Activated CD4-positive, alpha-beta T cell treated with anti-CD3 and anti-CD28 coated beads for 36 hours (primary cell): ENCODE results near the gene PRSS27. TPM values are rescaled to one million over a fixed set of nuclear protein-coding genes. Genes with fewer than 3 reads are reported as not detected.

Experiments used
- ATAC-seq: fragments of 200-7000 bp; cut with Tn5 transposase; one replicate; pipeline ENCODE4 v1.10.0; 2021; ENCODE audit warnings: mild to moderate bottlenecking, moderate library complexity
- CTCF ChIA-PET: fragments of 350-600 bp; sonication (Branson Sonifier 250); formaldehyde crosslinking; loops from one replicate; lab custom pipeline; 2021; ENCODE audit warnings: antibody characterized with exemption; lab: Charles Lee
- POLR2A ChIA-PET: fragments of 350-600 bp; sonication (Branson Sonifier 250); formaldehyde crosslinking; loops from one replicate; lab custom pipeline; 2021; ENCODE audit warnings: antibody characterized with exemption, inconsistent platforms; lab: Charles Lee
- DNase-seq: peaks from one replicate; pipeline ENCODE4 v3.0.0-alpha.2; 2020
- H3K27ac Mint-ChIP-seq: one replicate; pipeline ENCODE4 v1.8.0; 2021; ENCODE audit warnings: mixed read lengths
- H3K27me3 Mint-ChIP-seq: one replicate; pipeline ENCODE4 v1.8.0; 2021; ENCODE audit warnings: mixed read lengths
- H3K36me3 Mint-ChIP-seq: one replicate; pipeline ENCODE4 v1.8.0; 2021; ENCODE audit warnings: low read depth, mixed read lengths
- H3K4me1 Mint-ChIP-seq: one replicate; pipeline ENCODE4 v1.8.0; 2021; ENCODE audit warnings: mixed read lengths
- H3K4me3 Mint-ChIP-seq: one replicate; pipeline ENCODE4 v1.8.0; 2021; ENCODE audit warnings: mild to moderate bottlenecking, moderate library complexity, mixed read lengths
- H3K9me3 Mint-ChIP-seq: one replicate; pipeline ENCODE4 v1.8.0; 2021; ENCODE audit warnings: low read depth, mixed read lengths
- intact Hi-C, 2 experiments: fragments of 100-400 bp; cut with DNase I in 1 of 2; cut with micrococcal nuclease in 1 of 2; formaldehyde crosslinking; loops; one replicate each; pipeline versions ENCODE4 v1.14.2 to v1.15.1; 2022 to 2024; cut with DNase I, micrococcal nuclease
- total RNA-seq, 2 experiments: library from RNA; stranded (reverse); gene quantifications; one replicate each; pipeline ENCODE4 v1.2.3, GENCODE V29; 2021

Gene PRSS27
- total RNA-seq, 2 experiments from 2014 or later = 2.3 to 2.4 TPM

GRCh38 chr16:2740476-2740875 is 20.5 kb upstream of the PRSS27 start:
- Mint-ChIP-seq H3K36me3 (no peaks in the 10 kb centered on the region), H3K9me3 (no peaks in the 10 kb centered on the region), H3K4me1 (no peaks in the 10 kb centered on the region), H3K27me3 (no peaks in the 10 kb centered on the region), H3K4me3 (no peak overlapping the region), H3K27ac (no peak overlapping the region)
- ATAC-seq = no peak
- DNase-seq = no peak
- intact Hi-C loops = no loop called here
- ChIA-PET CTCF (no interaction called here), POLR2A (no interaction called here)

GRCh38 chr16:2739625-2740430 is 19.8 kb upstream of the PRSS27 start:
- H3K9me3 Mint-ChIP-seq = no peaks in the 10 kb centered on the region
- peaks cover 1% of the 10 kb centered on the region for H3K27me3 Mint-ChIP-seq
- intact Hi-C loops = no loop called here
- H3K27ac Mint-ChIP-seq = no peak overlapping the region
- H3K4me1 Mint-ChIP-seq = no peaks in the 10 kb centered on the region
- DNase-seq (no peak), ATAC-seq (no peak)
- no peak overlapping the region for H3K4me3 Mint-ChIP-seq
- ChIA-PET POLR2A (no interaction called here), CTCF (no interaction called here)
- H3K36me3 Mint-ChIP-seq = no peaks in the 10 kb centered on the region

DNA sequence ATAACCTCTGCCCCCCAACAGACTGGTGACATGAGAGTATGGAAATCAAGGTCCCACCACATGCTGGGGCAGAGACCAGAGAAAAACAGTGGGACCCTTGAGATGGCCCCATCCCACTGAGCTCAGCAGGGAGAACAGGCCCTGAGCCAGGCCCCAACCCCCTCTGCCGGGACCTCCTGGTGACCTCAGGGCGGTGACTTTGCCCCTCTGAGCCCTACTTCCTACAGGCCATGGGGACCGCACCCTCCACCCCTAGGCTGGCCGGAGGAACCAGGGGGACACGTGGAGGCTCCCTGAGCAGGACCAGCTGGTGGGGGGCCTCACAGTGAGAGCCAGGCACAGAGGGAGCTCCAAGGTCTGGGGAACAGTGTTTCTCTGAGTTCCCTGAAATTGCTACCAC is 18.6 kb upstream of the PRSS27 start:
- H3K4me3 Mint-ChIP-seq = no peak overlapping the region
- no peaks in the 10 kb centered on the region for H3K4me1 Mint-ChIP-seq
- intact Hi-C loops = no loop called here
- ATAC-seq = no peak
- ChIA-PET CTCF (no interaction called here), POLR2A (interaction anchor here (1.4 kb wide), 1 partner anchor 22 kb away, joined by 5 read pairs; no protein-coding TSS in a partner anchor)
- H3K27me3 Mint-ChIP-seq = peaks cover 1% of the 10 kb centered on the region
- no peaks in the 10 kb centered on the region for H3K36me3 Mint-ChIP-seq
- H3K9me3 Mint-ChIP-seq = no peaks in the 10 kb centered on the region
- H3K27ac Mint-ChIP-seq = no peak overlapping the region
- no peak for DNase-seq

- no peaks in the 10 kb centered on the region for H3K4me1 Mint-ChIP-seq
- CTCF ChIA-PET = no interaction called here
- no peaks in the 10 kb centered on the region for H3K36me3 Mint-ChIP-seq
- no peaks in the 10 kb centered on the region for H3K9me3 Mint-ChIP-seq
- H3K27ac Mint-ChIP-seq = no peak overlapping the region
- peaks cover 1% of the 10 kb centered on the region for H3K27me3 Mint-ChIP-seq
- ATAC-seq (no peak), DNase-seq (no peak)
- intact Hi-C loops = no loop called here
- no peak overlapping the region for H3K4me3 Mint-ChIP-seq
- POLR2A ChIA-PET = interaction anchor here (0.6 to 1.4 kb wide), 2 partner anchors 21 to 34 kb away, joined by 4 to 5 read pairs; no protein-coding TSS in a partner anchor
Observed at GRCh38 chr16:2737895-2738418, 17.9 kb upstream of the PRSS27 start.

DNA sequence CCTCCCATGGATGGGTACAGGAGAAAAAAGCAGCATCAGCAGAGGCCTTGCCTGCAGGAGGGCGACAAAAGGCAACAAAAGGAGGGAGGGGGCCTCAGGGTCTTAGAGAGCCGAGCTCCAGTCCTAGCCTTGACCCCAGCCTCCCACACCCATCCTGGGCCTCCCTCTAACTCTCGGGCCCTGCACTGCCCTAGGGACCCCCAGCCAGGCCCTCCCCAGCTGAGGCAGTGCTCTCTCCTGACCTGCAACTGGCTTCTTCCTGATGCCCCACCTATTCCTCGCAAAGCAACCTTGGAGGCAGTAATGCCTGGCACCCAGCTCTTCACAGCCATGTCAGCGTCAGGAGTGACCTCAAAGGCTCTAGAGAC is 17.2 kb upstream of the PRSS27 start:
- intact Hi-C loops = no loop called here
- Mint-ChIP-seq H3K9me3 (no peaks in the 10 kb centered on the region), H3K27me3 (peaks cover 1% of the 10 kb centered on the region), H3K4me1 (no peaks in the 10 kb centered on the region), H3K4me3 (no peak overlapping the region), H3K36me3 (no peaks in the 10 kb centered on the region), H3K27ac (no peak overlapping the region)
- no peak for ATAC-seq
- ChIA-PET CTCF (no interaction called here), POLR2A (interaction anchor here (0.6 to 1.4 kb wide), 3 partner anchors 20 to 675 kb away, joined by 3 to 5 read pairs (median 4); no protein-coding TSS in a partner anchor)
- DNase-seq = no peak

GRCh38 chr16:2736476-2737237 is 16.6 kb upstream of the PRSS27 start:
- Mint-ChIP-seq H3K36me3 (no peaks in the 10 kb centered on the region), H3K4me1 (no peaks in the 10 kb centered on the region), H3K4me3 (no peak overlapping the region), H3K27me3 (peaks cover 1% of the 10 kb centered on the region), H3K9me3 (no peaks in the 10 kb centered on the region), H3K27ac (no peak overlapping the region)
- no peak for ATAC-seq
- ChIA-PET POLR2A (interaction anchor here (0.6 to 0.7 kb wide), 2 partner anchors 12 to 674 kb away, joined by 3 read pairs; no protein-coding TSS in a partner anchor), CTCF (no interaction called here)
- no peak for DNase-seq
- intact Hi-C loops = no loop called here

DNA sequence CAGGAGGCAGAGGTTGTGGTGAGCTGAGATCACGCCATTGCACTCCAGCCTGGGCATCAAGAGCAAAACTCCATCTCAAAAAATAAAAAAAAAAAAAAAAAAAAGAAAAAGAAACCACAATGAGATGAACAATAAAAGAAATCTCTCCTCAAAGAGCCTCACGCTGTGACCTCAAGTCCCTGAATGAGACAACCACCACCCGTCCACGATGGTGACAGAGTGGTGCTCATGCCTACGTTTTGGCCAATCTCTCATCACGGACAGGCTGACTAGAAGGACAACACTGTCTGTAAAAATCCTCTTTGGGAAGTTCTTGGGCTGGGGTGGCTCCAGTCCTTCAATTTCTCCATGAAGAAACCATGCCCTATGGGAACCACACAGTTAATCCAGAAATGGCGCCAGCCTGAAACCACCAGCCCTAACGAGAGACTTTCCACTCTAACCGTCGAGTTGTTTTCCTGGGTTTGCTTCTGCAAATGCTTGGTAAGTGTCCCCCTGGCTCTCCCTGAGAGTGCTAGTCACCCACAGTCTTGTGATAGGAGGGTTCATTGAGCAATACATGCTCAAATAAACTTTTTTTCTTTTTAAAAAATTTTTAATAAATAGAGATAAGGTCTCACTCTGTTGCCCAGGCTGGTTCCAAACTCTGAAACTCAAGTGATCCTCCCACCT is 15.0 kb upstream of the PRSS27 start:
- DNase-seq (no peak), ATAC-seq (no peak)
- H3K27me3 Mint-ChIP-seq = peaks cover 1% of the 10 kb centered on the region
- no peaks in the 10 kb centered on the region for H3K4me1 Mint-ChIP-seq
- ChIA-PET CTCF (interaction anchor here (0.6 to 0.7 kb wide), 2 partner anchors 11 to 44 kb away, joined by 3 to 4 read pairs; no protein-coding TSS in a partner anchor), POLR2A (no interaction called here)
- H3K4me3 Mint-ChIP-seq = no peak overlapping the region
- intact Hi-C loops = no loop called here
- no peak overlapping the region for H3K27ac Mint-ChIP-seq
- H3K9me3 Mint-ChIP-seq = no peaks in the 10 kb centered on the region
- H3K36me3 Mint-ChIP-seq = no peaks in the 10 kb centered on the region

GRCh38 chr16:2728034-2728433 is 8.0 kb upstream of the PRSS27 start:
- H3K9me3 Mint-ChIP-seq = no peaks in the 10 kb centered on the region
- peaks cover 9% of the 10 kb centered on the region for H3K27me3 Mint-ChIP-seq
- intact Hi-C loops = no loop called here
- peaks cover 2% of the 10 kb centered on the region for H3K4me1 Mint-ChIP-seq
- H3K27ac Mint-ChIP-seq = no peak overlapping the region
- H3K4me3 Mint-ChIP-seq = no peak overlapping the region
- ATAC-seq (peak; percentile 49), DNase-seq (no peak)
- no peaks in the 10 kb centered on the region for H3K36me3 Mint-ChIP-seq
- POLR2A ChIA-PET = no interaction called here
- CTCF ChIA-PET = no interaction called here

GRCh38 chr16:2726923-2727322 is 6.9 kb upstream of the PRSS27 start:
- intact Hi-C loops = no loop called here
- Mint-ChIP-seq H3K4me3 (no peak overlapping the region), H3K9me3 (no peaks in the 10 kb centered on the region), H3K4me1 (peaks cover 2% of the 10 kb centered on the region), H3K27ac (no peak overlapping the region), H3K27me3 (peaks cover 9% of the 10 kb centered on the region), H3K36me3 (no peaks in the 10 kb centered on the region)
- ATAC-seq (no peak), DNase-seq (no peak)
- CTCF ChIA-PET = no interaction called here
- POLR2A ChIA-PET = no interaction called here

GRCh38 chr16:2724816-2725348 is 4.9 kb upstream of the PRSS27 start:
- Mint-ChIP-seq H3K36me3 (no peaks in the 10 kb centered on the region), H3K4me3 (no peak overlapping the region), H3K27me3 (peaks cover 9% of the 10 kb centered on the region), H3K9me3 (no peaks in the 10 kb centered on the region), H3K4me1 (peaks cover 2% of the 10 kb centered on the region), H3K27ac (no peak overlapping the region)
- CTCF ChIA-PET = interaction anchor here (0.7 kb wide), 1 partner anchor 169 kb away, joined by 3 read pairs; no protein-coding TSS in a partner anchor
- ATAC-seq (no peak), DNase-seq (no peak)
- intact Hi-C loops = no loop called here
- POLR2A ChIA-PET = no interaction called here
